NCI-H526 treated with DMSO at 0.1 percent for 48 hours (cell line): ENCODE results near the gene MEF2A.

ENCODE experiments used
- DNase-seq: peaks from one replicate; lab custom pipeline; 2025; lab: John Stamatoyannopoulos, UW

The MEF2A gene

DNA sequence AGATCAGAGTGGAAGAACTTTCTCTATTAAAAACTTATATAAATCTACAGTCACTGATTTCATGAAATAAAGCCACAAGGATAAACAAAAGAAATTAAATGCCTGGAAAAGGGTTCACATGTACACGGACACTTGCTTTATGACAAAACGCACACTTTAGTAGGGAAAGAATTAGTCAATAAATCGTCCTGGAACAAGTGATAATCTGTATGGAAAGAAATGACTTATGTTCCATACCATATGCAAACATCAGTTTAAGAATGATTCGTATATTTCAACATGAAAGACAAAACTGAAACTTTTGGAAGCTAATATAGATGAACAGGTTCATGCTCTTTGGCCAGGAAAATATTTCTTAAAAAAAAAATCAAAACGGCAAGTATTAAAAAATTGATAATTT lies 40.2 kb downstream of the MEF2A start:
- DNase-seq: no peak

DNA sequence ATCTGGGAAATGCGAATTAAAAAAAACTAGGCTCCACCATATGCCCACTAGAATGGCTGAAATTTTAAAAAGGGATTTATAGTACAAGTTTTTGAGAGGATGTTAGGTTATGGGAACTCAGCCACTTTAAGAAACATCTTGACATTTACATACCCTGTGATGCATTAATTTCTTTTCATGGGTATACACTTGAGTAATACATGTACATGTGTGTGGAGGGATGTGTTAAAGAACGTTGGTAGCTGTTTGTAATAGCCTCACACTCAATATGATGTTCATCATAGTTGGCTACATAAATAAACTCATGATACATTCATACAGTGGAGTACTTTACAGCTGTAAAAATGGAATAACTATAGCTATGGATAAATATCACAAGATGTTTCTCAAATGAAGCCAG lies 40.9 kb downstream of the MEF2A start:
- no peak for DNase-seq

DNA sequence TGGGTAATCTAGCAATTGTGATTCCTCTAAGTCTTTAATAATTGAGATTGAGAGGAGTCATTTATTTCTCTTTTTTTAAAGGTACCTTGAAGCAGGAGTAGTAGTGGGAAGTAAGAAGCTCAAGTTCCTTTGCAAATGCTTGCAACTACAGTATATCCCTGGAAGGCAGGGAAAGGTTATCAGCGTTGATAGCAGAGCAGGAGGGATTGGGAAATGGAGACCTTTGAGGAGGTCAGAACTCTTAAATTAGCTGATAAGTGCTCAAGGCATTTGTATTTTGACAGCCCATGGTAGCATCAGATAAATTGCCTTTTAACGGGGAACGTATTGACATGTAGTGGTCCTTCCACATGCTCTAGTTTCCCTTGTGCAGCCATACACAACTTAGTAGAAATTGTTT lies 47.7 kb downstream of the MEF2A start:
- DNase-seq: no peak

DNA sequence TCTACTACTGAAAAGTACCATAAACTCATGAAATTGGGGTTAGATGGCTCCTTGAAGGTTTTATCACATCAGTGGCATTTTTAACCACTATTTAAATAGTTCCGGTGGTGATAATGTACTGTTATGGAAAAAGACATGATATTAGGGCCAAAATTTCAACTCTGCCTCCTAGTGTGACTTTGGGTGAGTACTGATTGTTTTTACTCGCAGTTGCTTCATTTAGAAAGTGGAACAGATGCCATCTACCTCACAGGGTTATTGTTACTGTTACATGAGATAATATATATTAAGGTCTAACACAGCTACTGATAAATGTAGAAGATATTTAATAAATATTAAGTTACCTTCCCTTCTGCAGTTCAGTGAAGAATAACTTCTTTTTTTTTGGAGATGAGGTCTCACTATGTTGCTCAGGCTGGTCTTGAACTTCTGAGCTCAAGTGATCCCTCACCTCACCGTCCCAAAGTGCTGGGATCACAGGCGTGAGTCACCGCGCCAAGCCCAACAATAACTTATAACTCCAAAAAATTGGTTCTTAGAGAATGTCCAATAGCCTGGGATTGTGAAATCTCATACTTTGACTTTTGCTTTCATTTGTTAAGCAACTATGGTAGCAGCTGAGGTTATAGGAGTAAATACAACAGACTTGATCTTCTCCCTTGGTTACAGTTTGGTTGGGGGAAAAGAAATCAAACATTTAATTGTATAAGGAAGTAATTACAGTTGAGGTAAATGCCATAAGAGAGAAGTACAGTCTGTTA lies 48.3 kb downstream of the MEF2A start:
- DNase-seq: no peak

DNA sequence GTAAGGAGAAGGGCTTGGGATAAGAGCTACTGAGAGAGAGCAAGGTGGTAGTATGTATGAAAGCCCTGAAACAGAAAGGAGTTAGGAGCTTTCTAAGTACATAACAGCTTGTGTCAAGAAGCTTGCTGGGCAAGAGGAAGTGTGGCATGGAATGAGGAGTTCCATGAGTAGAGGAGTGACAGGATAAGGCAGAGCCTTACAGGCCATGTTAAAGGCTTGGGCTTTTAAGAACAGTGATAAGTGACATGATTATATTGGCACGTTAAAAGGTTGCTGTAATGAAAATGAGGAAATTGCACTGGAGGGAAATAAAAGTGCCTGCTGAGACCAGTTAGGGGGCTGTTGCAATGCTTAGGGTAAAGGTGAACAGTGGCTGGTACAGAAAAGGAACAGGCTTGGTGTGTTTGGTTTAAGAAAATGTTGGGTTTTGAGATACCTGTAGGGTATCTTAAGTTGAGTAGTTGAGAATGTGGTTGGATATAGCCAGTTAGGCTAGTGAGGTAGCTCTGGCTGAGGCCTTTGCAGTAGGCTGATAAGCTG lies 49.0 kb downstream of the MEF2A start:
- no peak for DNase-seq

DNA sequence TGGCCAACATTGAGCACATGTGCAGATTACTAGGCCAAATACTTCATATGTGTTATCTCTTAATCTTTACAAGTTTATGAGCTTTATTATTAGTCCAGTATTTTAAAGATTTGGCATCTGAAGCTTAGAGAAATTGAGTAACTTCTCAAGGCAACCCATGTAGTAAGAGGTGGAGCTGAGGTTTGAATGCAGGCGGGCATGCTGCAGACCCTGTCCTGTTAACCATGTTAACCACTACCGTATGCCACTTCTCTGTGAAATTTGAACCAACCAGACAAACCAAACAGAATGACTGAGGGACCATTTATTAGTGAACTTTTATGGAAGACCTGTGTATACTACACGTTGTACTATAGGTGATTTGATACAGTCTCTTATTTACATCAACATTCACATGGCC lies 49.7 kb downstream of the MEF2A start:
- DNase-seq: no peak

DNA sequence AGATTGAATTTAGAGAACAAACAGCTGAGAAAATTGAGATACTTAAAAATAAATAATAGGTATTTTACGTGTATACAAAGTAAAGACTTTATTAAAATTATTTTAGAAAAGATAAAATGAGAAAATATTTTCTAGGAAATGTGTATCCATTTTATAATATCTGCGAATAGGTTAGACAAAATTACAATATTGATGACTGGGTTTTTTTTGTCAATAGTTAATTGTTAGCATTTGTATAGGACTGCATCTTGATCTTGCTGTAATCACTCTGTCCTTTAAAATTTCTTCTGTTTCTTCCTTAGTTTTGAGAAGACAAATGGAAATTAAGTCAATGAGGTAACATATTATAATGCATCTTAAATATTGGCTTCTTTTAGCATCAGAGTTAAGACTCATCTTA lies 50.3 kb downstream of the MEF2A start:
- DNase-seq: no peak

DNA sequence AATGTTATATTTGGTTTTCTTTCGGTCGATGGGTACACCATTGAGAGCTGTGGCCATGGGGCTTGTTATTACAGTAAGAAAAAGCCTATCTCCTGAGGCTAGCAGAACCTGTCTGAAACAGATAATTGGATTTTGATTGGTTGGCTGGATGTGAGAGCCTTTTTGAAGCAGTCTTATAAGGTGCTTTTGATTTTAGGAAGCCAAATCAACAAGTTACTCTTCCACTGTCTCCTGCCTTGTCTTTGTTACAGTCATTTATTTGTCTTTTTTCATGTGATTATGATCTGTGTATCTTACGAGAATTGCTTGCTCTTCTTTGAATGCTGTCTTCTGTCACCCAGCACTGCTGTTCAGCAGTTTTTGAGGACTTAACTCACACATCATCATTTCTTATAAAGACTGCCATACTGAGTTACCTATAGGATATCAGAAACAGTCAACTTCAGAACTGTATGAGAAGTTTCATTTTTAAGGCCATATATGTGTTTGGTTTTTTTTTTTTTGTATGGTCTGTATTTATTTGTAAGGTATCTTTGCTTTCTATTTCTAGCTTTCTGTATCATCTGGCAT lies 51.1 kb downstream of the MEF2A start:
- DNase-seq: no peak

DNA sequence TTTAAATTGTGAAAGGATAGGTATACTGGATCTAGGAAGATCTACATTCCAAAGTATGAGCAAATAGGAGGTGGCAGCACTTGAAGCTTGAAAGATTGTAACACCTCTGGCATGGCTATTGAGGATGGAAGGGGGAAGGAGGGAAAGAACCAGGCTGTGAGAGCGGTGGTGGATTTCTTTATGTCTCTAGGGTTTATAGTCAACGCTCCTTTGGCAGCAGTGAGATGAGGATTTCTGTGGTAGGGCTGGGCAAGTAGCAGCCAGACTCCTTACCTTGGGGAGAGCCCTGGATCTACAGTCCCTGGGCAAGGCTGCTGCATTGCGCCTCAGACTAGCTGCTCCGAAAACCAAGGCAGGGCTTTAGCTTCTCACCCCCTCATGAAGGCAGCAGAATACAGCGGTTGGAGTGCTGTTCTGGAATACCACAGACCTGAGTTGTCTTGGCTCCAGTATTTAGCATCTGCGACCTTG lies 53.2 kb downstream of the MEF2A start:
- DNase-seq: no peak

DNA sequence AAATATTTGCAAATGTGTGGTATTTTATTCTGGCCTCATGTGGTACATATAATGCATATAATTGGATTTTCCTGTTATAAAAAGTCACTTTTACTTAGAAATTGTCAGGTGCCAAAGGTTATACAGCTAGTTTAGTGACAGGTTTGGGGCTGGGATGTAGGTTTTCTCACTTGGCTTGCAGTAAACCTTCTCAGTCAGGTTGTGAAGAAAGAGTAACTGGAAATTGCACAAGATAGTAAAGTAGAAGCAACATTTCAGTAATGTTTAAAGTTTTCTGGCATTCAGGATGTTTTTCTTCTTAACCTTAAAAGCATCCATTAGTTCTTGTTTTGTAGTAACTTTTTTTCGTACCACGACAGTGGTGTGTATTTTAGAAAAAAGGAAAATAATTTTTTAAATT lies 53.9 kb downstream of the MEF2A start:
- no peak for DNase-seq

DNA sequence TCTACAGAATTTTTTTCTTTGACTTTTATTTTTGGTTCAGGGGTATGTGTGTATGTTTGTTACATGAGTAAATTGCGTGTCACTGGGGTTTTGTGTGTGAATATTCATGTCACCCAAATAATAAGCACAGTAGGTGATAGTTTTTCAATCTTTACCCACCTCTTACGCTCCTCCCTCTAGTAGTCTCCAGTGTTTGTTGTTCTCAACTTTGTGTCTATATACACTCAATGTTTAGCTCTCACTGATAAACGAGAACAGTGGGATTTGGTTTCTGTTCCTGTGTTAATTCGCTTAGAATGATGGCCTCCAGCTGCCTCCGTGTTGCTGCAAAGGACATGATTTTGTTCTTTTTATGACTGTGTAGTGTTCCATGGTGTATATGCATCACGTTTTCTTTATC lies 54.4 kb downstream of the MEF2A start:
- DNase-seq: no peak

DNA sequence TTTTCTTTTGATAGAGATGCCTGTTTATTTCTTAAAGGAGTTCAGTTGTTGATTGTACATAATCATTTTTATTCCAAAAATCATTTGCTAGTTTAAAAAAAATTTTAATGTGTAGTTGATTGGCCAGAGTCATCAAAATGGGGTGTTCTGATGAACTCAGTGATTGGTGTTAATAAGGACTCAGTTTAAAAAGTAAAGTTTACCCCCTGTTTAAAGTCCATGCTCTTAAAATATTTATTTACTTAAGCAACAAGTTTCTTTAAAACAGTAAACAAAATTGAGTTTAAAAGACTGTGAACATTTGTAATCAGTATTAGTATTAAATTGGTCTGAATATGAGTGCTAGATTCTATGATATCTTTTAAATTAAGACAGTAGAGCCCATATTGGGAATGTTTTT lies 56.0 kb downstream of the MEF2A start:
- DNase-seq: no peak

DNA sequence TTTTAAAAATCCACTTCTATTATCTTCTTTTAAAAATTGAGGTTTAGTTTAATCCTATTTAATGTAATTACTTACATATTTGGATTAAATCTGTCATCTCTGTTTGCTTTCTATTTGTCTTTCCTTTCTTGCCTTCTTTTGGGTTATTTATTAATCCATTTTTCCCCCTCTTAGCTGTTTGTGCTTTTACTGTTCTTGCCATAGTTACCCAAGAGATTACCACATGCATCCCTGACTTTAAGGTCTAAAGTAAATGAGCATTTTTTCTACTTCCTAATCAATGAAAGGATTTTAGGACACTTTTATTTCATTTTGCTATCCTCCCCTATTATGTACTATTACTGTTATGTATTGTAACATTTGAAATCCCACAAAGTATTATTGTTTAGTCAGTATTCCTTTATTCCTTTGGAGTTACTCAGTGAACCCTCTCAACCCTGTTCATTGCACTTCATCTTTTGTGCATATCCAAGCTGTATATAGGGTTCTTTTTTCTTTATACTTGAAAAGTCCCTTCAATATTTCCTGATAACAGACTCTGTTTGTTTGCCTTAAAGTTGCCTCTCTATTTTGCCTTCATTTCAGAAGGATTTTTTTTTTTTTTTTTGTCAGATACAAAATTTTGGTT lies 62.7 kb downstream of the MEF2A start:
- DNase-seq: no peak

DNA sequence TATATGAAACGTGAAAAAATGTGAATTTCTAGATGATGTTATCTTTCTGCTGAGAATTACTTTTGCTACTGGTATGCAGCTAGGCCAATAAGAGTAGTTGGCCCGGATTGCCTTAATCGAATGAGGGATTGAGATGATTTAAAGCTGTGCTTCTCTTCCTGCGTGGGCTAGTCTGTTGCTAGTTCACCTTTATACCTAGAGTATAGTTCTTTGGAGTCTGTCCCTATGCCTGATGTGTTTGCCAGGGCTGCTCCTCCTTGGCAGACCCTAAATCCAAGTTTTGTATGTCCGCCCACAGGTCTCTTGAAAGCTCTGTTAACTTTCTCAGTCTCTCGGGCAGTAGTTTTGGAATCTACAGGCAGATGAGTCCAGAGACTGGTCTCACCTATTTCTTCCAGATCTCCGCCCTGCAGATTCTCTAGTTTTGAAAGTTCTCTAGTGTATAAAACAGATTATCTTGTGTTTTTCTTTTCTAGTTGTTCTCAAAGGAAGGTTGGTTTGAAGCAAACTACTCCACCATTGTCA lies 64.9 kb downstream of the MEF2A start:
- DNase-seq: no peak

DNA sequence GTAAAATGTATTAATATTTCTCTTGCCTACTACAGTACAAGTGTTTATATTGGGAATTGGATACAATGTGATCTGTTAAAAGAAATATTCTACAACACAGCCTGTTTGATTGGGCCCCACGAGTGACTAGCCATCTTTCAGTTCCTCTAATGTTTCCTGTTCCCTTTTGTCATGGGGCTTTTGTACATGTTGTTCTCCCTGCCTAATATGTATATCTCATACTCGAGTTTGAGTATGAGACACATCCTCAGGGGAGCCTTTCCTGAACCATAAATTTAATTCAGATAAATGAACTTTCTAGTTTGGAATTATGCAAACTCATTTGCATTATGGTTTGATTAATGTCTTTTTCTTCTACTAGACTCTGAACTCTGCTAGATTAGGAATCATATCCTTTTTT lies 65.5 kb downstream of the MEF2A start:
- no peak for DNase-seq

DNA sequence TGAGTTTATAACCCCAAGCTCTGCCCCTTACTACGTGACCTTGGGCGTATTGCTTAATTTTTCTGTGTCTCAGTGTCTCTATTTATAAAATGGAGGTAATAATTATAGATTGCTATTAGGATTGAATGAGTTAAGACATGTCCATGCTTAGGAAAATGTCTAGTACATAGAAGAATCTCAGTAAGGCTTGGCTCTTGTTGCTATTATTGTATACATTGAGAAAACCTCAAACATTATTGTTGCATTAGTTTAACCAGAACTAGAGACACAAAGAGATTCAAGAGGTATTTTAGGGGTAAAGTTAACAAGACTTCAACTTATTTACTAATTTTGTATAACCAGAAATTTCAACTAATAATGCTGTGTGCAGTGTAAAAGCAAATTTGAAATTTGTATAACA lies 66.7 kb downstream of the MEF2A start:
- DNase-seq: no peak

DNA sequence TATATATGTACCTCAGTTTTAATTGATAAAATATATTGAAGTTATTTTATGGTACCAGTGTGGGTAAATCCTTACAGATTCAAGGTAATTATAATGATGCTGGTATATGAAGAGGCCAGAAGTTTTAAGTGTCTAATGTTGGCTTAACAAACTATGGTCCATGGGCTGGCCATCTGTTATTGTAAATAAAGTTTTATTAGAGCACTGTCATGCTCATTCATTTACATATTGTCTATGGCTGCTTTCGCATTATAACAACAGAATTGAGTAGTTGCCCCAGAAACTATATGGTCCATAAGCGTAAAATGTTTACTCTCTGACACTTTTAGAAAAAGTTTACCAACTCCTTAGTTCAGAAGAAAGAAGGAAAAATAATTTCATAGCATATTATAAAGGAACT lies 67.9 kb downstream of the MEF2A start:
- DNase-seq: no peak

DNA sequence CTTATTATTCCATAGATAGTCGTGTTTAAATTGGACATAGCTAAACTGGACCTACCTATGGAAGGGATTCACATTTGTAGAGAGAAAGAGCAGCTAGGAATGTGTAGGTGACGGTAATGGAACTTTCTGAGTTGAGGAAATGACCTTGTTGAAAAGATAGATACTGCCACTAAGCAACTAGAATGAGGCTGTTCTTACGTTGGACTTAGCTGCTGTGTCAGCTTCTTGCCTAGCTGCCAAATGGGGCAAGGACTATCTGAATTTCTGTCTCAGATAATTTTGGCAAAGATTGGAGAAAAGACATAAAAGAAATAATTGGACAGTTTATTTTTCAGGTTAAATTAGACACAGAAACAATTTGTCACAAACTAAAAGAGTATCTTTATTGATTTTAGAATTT lies 68.8 kb downstream of the MEF2A start:
- no peak for DNase-seq

DNA sequence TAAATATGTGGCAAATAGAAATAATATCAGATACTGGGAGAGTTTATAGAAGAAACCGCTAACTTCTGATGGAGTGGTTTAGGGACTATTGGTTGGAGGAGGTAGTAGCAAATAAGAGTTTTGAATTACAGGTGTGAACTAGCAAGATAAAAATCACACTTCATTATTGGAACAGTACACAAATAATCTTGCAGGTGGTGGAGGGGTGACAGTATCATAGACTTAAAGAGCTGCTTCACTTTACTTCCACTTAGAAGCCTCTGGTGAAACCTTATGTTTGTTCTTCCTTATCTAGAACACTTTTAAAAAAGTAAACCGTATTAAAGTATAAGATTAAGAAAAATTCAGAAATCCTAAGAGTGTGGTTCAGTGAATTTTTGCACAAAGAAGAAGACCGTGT lies 69.4 kb downstream of the MEF2A start:
- DNase-seq: no peak

DNA sequence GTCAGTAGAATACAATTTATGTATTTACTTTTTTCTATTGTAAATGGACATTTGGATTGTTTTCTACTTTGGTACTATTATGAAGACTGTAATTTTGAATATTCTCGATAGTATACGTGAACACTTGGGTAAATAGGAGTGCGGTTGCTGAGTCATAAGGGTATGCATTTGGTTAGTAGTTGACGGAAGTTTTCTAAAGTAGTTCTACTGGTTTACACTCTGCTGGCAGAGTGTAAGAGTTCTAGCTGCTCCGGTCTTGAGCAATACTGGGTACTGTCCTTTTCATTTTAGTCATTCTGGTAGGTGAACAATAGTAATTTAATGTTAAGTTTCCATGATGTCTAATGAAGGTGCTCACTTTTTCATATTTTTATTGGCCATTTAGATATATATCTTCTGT lies 70.0 kb downstream of the MEF2A start:
- no peak for DNase-seq

DNA sequence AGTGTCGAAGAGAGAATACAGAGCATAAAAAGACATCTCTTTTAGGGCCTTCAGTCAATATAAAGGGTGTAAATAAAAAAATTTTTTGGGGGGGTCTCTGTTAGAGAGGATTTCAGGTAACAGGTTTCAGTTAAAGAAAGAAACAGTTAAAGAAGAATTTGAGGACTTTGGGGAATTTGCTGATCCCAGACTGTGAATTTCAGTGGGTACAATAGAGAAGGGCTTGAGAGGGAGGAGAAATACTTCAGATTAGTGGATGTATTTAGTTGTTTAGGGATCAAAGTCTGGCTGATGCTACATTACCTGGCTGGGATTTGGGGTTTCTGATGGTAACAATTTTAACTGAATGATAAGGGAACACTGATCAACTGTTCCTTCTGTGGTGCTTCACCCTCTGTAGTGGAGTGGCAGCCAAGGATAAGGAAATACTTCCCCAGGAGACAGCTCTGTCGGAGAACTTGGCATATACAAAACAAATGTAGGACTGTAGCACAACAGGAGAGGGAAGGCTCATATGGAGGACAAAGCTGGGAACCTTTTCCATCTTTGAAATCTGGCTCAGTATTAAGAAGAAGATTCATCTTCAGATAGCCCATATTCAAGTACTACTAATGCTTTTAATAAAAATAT lies 79.2 kb downstream of the MEF2A start:
- no peak for DNase-seq

DNA sequence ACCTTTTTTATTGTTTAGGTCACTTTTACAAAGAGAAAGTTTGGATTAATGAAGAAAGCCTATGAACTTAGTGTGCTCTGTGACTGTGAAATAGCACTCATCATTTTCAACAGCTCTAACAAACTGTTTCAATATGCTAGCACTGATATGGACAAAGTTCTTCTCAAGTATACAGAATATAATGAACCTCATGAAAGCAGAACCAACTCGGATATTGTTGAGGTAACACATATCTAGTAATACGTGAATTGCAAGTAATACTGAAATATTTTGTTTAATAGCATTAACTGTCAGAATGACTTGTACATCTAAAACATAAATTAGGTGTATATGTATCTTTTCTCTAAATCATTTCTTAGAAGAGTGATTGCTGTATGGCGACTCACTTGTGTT lies 79.8 kb downstream of the MEF2A start:
- no peak for DNase-seq

DNA sequence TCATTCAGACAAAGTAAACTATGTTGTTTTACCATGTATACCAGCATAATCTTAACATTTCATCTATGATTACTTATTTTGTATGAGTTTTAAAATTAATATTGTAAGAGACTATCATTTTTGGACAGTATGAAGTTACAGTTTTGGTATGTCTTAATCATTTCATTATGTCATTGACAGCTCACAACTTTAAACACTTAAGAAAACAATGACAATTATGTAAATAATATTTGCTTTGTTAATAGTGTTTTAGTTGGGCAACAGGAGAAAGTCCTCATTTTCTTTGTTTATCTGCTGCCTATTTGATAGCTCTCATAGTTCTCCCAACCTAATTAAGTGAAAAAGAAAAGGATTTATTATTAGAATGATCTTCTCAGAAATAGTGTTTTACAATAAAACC lies 80.2 kb downstream of the MEF2A start:
- DNase-seq: no peak
